NCI-H2107 treated with DMSO at 0.1 percent for 48 hours (cell line): ENCODE results near the gene GDNF.
"Not testable (repeated sequence)": the region's sequence is repeated elsewhere in the genome, so short reads cannot be mapped to it uniquely, and the experiment has no call there.

Source experiments
- DNase-seq: peaks from one replicate; lab custom pipeline; 2025; ENCODE audit not compliant: unreplicated experiment; lab: John Stamatoyannopoulos, UW

GDNF gene

GRCh38 chr5:37823433-37824152 lies 16.2 kb downstream of the GDNF start:
- no peak for DNase-seq

GRCh38 chr5:37816883-37817282 lies 23.0 kb downstream of the GDNF start:
- no peak for DNase-seq

GRCh38 chr5:37816331-37816730 lies 23.5 kb downstream of the GDNF start:
- DNase-seq: no peak

GRCh38 chr5:37815913-37816312 lies 23.9 kb downstream of the GDNF start:
- no peak for DNase-seq

- DNase-seq: no peak
Observed at GRCh38 chr5:37814699-37815098, 25.1 kb downstream of the GDNF start.

- DNase-seq: no peak
Observed at GRCh38 chr5:37812365-37812764, 27.5 kb downstream of the GDNF start.

- no peak for DNase-seq
Observed at GRCh38 chr5:37811866-37812265, 28.0 kb downstream of the GDNF start.

GRCh38 chr5:37810311-37810710 lies 29.5 kb downstream of the GDNF start:
- DNase-seq: no peak

GRCh38 chr5:37808945-37809344 lies 30.9 kb downstream of the GDNF start:
- DNase-seq: no peak

- no peak for DNase-seq
Observed at GRCh38 chr5:37807621-37808301, 32.1 kb downstream of the GDNF start.

GRCh38 chr5:37807015-37807414 lies 32.8 kb downstream of the GDNF start:
- DNase-seq: no peak

- DNase-seq: no peak
Observed at GRCh38 chr5:37806476-37806875, 33.4 kb downstream of the GDNF start.

- DNase-seq: no peak
Observed at GRCh38 chr5:37806016-37806415, 33.8 kb downstream of the GDNF start.

- no peak for DNase-seq
Observed at GRCh38 chr5:37804401-37804800, 35.4 kb downstream of the GDNF start.

- no peak for DNase-seq
Observed at GRCh38 chr5:37803487-37803886, 36.4 kb downstream of the GDNF start.

GRCh38 chr5:37801521-37801920 lies 38.3 kb downstream of the GDNF start:
- DNase-seq: no peak

- DNase-seq: no peak
Observed at GRCh38 chr5:37799865-37800421, 39.9 kb downstream of the GDNF start.

- DNase-seq: not testable (repeated sequence)
Observed at GRCh38 chr5:37796435-37796834, 43.4 kb downstream of the GDNF start.

- not testable (repeated sequence) for DNase-seq
Observed at GRCh38 chr5:37795292-37795691, 44.5 kb downstream of the GDNF start.

GRCh38 chr5:37792975-37793631 lies 46.7 kb downstream of the GDNF start:
- DNase-seq: no peak

- DNase-seq: no peak
Observed at GRCh38 chr5:37791321-37791720, 48.5 kb downstream of the GDNF start.

GRCh38 chr5:37789991-37790390 lies 49.9 kb downstream of the GDNF start:
- no peak for DNase-seq
